Measurements from ENCODE around the gene DROSHA. TPM values are rescaled to one million over a fixed set of nuclear protein-coding genes. Genes with fewer than 3 reads are reported as not detected.

Gene DROSHA
- total RNA-seq, 1 experiment from 2014 or later = 106 TPM

DNA sequence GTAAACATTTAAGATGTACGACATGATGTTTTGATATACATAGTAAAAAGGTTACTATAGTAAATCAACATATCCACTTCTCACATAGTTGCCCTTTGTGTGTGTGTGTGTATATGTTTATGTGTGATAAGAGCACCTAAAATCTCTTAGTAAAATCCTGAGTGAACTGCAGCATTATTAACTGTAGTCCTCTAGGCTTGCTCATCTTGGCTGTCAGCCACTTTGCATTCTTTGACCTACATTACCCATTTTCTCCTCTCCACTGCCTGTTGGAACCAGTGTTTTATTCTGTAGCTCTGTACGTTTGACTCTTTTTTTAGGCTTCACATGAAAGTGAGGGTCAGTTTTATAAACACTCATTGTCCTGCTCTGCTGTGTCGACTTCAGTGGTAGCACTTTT, 24.6 kb upstream of the DROSHA start:
- Histone ChIP-seq H3K79me2 (ENCODE audit: insufficient read depth, low read length) (no peaks in the 10 kb centered on the region), H3K23me2 (ENCODE audit: insufficient read length, low read depth, low read length, poor library complexity, severe bottlenecking) (no peaks in the 10 kb centered on the region), H3K9me3 (ENCODE audit: control insufficient read depth, low read depth, low read length) (no peaks in the 10 kb centered on the region), H3K4me1 (ENCODE audit: insufficient read depth, low read length) (no peaks in the 10 kb centered on the region), H4K91ac (ENCODE audit: insufficient read length, low read depth, low read length) (no peak overlapping the region), H3T11ph (ENCODE audit: low read length) (no peak overlapping the region), H4K5ac (ENCODE audit: insufficient read length, low read depth, low read length) (no peak overlapping the region), H4K8ac (replicated peaks; ENCODE audit: insufficient read length, low read depth, low read length) (no peak overlapping the region), H3K9ac (ENCODE audit: extremely low read depth, insufficient read length, low read length) (no peak overlapping the region), H3K79me1 (ENCODE audit: insufficient read depth, low read depth, low read length, poor library complexity, severe bottlenecking) (no peaks in the 10 kb centered on the region), H3K18ac (ENCODE audit: insufficient read length, low read depth, low read length) (no peak overlapping the region), H2AFZ (ENCODE audit: low read length) (no peak overlapping the region), H3K56ac (ENCODE audit: insufficient read length, low read depth, low read length) (no peak overlapping the region), H3K4ac (ENCODE audit: low read depth, low read length) (no peak overlapping the region), H3K4me2 (ENCODE audit: insufficient read depth, insufficient read length, low read length) (no peak overlapping the region), H2BK5ac (ENCODE audit: insufficient read length, low read length) (no peak overlapping the region), H2AK5ac (ENCODE audit: insufficient read length, low read length) (no peak overlapping the region), H3K23ac (ENCODE audit: insufficient read length, low read depth, low read length) (no peak overlapping the region), H2BK20ac (ENCODE audit: low read depth, low read length, poor library complexity, severe bottlenecking) (no peak overlapping the region), H3K27ac (ENCODE audit: insufficient read length, low read depth, low read length) (no peak overlapping the region), H2BK120ac (ENCODE audit: low read depth, low read length, poor library complexity, severe bottlenecking) (no peak overlapping the region), H3K14ac (ENCODE audit: insufficient read depth, low read length) (no peak overlapping the region), H3K27me3 (ENCODE audit: insufficient read depth, low read length) (no peaks in the 10 kb centered on the region), H2BK15ac (ENCODE audit: low read depth, low read length) (no peak overlapping the region), H2BK12ac (ENCODE audit: insufficient read length, low read depth, low read length) (no peak overlapping the region), H4K20me1 (ENCODE audit: control insufficient read depth, insufficient read depth, insufficient read length) (no peaks in the 10 kb centered on the region)
- no peaks in the 10 kb centered on the region for H3K27me3 Mint-ChIP-seq (ENCODE audit: low read depth)
- no peak overlapping the region for H3K4me3 Mint-ChIP-seq
- H3K27ac Mint-ChIP-seq = no peak overlapping the region
- H3K9me3 Mint-ChIP-seq = no peaks in the 10 kb centered on the region
- no peaks in the 10 kb centered on the region for H3K4me1 Mint-ChIP-seq
- no peak for DNase-seq
- WGBS (ENCODE audit: extremely low coverage, insufficient read length, low lambda C conversion rate) = no CpG with 5 or more reads among the region's 3 CpGs
- peaks cover 21 to 50% (median 47%) of the 10 kb centered on the region in 3 experiments for H3K36me3 Mint-ChIP-seq (ENCODE audit: insufficient read depth in 1 of 3, low read depth in 3 of 3)
- TF ChIP-seq, protein P1, sequence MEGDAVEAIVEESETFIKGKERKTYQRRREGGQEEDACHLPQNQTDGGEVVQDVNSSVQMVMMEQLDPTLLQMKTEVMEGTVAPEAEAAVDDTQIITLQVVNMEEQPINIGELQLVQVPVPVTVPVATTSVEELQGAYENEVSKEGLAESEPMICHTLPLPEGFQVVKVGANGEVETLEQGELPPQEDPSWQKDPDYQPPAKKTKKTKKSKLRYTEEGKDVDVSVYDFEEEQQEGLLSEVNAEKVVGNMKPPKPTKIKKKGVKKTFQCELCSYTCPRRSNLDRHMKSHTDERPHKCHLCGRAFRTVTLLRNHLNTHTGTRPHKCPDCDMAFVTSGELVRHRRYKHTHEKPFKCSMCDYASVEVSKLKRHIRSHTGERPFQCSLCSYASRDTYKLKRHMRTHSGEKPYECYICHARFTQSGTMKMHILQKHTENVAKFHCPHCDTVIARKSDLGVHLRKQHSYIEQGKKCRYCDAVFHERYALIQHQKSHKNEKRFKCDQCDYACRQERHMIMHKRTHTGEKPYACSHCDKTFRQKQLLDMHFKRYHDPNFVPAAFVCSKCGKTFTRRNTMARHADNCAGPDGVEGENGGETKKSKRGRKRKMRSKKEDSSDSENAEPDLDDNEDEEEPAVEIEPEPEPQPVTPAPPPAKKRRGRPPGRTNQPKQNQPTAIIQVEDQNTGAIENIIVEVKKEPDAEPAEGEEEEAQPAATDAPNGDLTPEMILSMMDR (conservative IDR thresholded peaks at IDR 0.05) = no peak

All from H9 (cell line).